Measurements from ENCODE around the gene LONRF3. TPM values are rescaled to one million over a fixed set of nuclear protein-coding genes. Genes with fewer than 3 reads are reported as not detected.

Gene LONRF3
- total RNA-seq, 2 experiments from 2014 or later = 1.7 to 1.9 TPM

GRCh38 chrX:119067023-119067739 lies 92.8 kb downstream of the LONRF3 start:
- ChIA-PET POLR2A (no interaction called here), CTCF (interaction anchor here (1.3 to 2.3 kb wide), 5 partner anchors 47 to 228 kb away, joined by 3 to 8 read pairs (median 6); no protein-coding TSS in a partner anchor)
- no peaks in the 10 kb centered on the region for H3K4me1 Mint-ChIP-seq (ENCODE audit: low read depth)
- no peaks in the 10 kb centered on the region for H3K36me3 Mint-ChIP-seq (ENCODE audit: low read depth)
- TF ChIP-seq, protein P1, sequence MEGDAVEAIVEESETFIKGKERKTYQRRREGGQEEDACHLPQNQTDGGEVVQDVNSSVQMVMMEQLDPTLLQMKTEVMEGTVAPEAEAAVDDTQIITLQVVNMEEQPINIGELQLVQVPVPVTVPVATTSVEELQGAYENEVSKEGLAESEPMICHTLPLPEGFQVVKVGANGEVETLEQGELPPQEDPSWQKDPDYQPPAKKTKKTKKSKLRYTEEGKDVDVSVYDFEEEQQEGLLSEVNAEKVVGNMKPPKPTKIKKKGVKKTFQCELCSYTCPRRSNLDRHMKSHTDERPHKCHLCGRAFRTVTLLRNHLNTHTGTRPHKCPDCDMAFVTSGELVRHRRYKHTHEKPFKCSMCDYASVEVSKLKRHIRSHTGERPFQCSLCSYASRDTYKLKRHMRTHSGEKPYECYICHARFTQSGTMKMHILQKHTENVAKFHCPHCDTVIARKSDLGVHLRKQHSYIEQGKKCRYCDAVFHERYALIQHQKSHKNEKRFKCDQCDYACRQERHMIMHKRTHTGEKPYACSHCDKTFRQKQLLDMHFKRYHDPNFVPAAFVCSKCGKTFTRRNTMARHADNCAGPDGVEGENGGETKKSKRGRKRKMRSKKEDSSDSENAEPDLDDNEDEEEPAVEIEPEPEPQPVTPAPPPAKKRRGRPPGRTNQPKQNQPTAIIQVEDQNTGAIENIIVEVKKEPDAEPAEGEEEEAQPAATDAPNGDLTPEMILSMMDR (IDR thresholded peaks at IDR 0.05) = peak; percentile 62
- DNase-seq = peak; percentile 60
- peak; percentile 87 for ATAC-seq
- no peaks in the 10 kb centered on the region for H3K27me3 Mint-ChIP-seq
- H3K27ac Mint-ChIP-seq = no peak overlapping the region
- no peaks in the 10 kb centered on the region for H3K9me3 Mint-ChIP-seq
- intact Hi-C loops (cut with micrococcal nuclease) = loop anchor here (5.0 kb wide), 2 partner anchors 60 to 220 kb away; no protein-coding TSS in a partner anchor
- H3K4me3 Mint-ChIP-seq = no peak overlapping the region

Other genes starting within 250 kb of the LONRF3 start
- under 1 TPM in 1 of 2 experiments, not detected in 1; 0.18 TPM for gene IL13RA1, start 247.0 kb upstream of the LONRF3 start, total RNA-seq
- not detected for gene ZCCHC12, start 150.8 kb upstream of the LONRF3 start, total RNA-seq
- not detected for gene CT47C1, start 98.4 kb downstream of the LONRF3 start, total RNA-seq
- not detected for gene KIAA1210, start 153.2 kb downstream of the LONRF3 start, total RNA-seq